ENCODE data around the gene RND3.

Gene RND3

GRCh38 chr2:150466741-150467620 lies 20.5 kb downstream of the RND3 start:
- H3K4me1 ChIP-seq (ENCODE audit: control insufficient read depth, insufficient read depth, low read length, unreplicated experiment): peaks cover 65% of the 10 kb centered on the region
- H3K4me3 ChIP-seq (ENCODE audit: low read depth, low read length): peak overlapping the region; percentile 25
- no peaks in the 10 kb centered on the region for H3K27me3 ChIP-seq (ENCODE audit: insufficient read depth, low read length)
- peak overlapping the region; percentile 72 for H3K27ac ChIP-seq (ENCODE audit: low read depth, low read length)
- H3K79me2 ChIP-seq (ENCODE audit: control insufficient read depth, insufficient read depth, low read length, unreplicated experiment): peaks cover 33% of the 10 kb centered on the region
- H2AFZ ChIP-seq (ENCODE audit: low read length, unreplicated experiment): no peak overlapping the region
- H3K36me3 ChIP-seq (ENCODE audit: insufficient read depth, low read length): peaks cover 38% of the 10 kb centered on the region

DNA sequence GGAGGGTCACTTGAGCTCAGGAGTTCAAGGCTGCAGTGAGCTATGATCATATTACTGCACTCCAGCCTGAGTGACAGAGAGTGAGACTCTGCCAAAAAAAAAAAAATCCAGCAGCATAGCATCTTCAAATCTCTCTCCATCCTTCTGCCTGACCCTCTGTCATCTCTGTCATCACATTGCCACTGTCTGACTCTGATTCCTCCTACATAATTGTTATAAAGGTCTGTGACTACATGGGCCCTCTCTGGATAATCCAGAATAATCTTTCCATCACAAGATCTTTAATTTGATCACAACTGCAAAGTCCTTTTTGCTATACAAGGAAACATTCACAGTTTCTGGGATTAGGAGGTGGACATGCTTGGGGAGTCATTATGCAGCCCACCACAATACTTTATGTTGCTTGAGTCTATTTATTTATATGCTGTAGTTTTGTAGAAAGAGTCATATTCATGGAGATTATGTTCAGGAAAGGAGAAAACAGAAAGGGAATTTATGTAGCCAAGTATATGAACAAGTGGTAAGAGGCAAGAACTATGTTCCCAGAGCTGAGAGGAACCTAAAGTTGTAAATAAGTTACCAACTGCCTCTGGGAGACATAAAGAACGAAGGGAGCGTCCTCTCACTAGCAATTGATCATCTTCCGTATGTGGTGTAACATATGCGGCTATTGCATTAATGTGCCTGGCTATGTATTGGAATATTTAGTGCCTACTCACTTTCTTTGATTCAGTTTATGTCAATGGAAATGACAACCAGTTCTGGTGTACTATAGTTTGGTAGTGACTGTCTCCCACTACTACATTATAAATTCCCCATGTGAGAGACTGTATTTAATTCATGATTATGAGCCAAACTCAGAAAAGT lies 21.5 kb downstream of the RND3 start:
- no peak overlapping the region for H2AFZ ChIP-seq (ENCODE audit: low read length, unreplicated experiment)
- H3K79me2 ChIP-seq (ENCODE audit: control insufficient read depth, insufficient read depth, low read length, unreplicated experiment): peaks cover 23% of the 10 kb centered on the region
- H3K27ac ChIP-seq (ENCODE audit: low read depth, low read length): peak overlapping the region; percentile 72
- peaks cover 28% of the 10 kb centered on the region for H3K36me3 ChIP-seq (ENCODE audit: insufficient read depth, low read length)
- no peak overlapping the region for H3K4me3 ChIP-seq (ENCODE audit: low read depth, low read length)
- H3K4me1 ChIP-seq (ENCODE audit: control insufficient read depth, insufficient read depth, low read length, unreplicated experiment): peaks cover 55% of the 10 kb centered on the region
- no peaks in the 10 kb centered on the region for H3K27me3 ChIP-seq (ENCODE audit: insufficient read depth, low read length)

DNA sequence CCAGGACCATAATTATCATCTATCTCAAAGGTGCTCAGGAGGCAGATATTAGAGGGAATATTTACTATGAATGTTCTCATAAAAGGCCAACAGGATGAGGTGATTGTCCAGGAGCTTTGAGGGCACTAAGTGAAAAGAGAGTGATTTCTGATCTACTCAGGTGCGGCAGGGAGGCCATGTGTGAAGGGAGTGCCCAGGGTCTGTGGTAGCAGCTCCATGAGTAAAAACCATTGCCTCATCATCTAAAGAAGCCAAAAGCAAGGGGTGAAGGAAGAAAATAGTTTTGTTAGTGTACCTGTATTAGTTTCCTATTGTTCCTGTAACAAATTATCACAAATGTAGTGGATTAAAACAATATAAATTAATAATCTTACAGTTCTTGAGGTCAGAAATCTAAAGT lies 22.5 kb downstream of the RND3 start:
- H3K4me1 ChIP-seq (ENCODE audit: control insufficient read depth, insufficient read depth, low read length, unreplicated experiment): peaks cover 46% of the 10 kb centered on the region
- H3K4me3 ChIP-seq (ENCODE audit: low read depth, low read length): no peak overlapping the region
- no peaks in the 10 kb centered on the region for H3K27me3 ChIP-seq (ENCODE audit: insufficient read depth, low read length)
- H3K36me3 ChIP-seq (ENCODE audit: insufficient read depth, low read length): peaks cover 18% of the 10 kb centered on the region
- H3K79me2 ChIP-seq (ENCODE audit: control insufficient read depth, insufficient read depth, low read length, unreplicated experiment): peaks cover 13% of the 10 kb centered on the region
- no peak overlapping the region for H3K27ac ChIP-seq (ENCODE audit: low read depth, low read length)
- H2AFZ ChIP-seq (ENCODE audit: low read length, unreplicated experiment): no peak overlapping the region

- Histone ChIP-seq H3K4me1 (ENCODE audit: control insufficient read depth, insufficient read depth, low read length, unreplicated experiment) (peaks cover 39% of the 10 kb centered on the region), H3K36me3 (ENCODE audit: insufficient read depth, low read length) (peaks cover 11% of the 10 kb centered on the region), H3K27ac (ENCODE audit: low read depth, low read length) (no peak overlapping the region), H2AFZ (ENCODE audit: low read length, unreplicated experiment) (no peak overlapping the region), H3K4me3 (ENCODE audit: low read depth, low read length) (no peak overlapping the region), H3K27me3 (ENCODE audit: insufficient read depth, low read length) (no peaks in the 10 kb centered on the region), H3K79me2 (ENCODE audit: control insufficient read depth, insufficient read depth, low read length, unreplicated experiment) (peaks cover 8% of the 10 kb centered on the region)
Measured at GRCh38 chr2:150464270-150464669, 23.2 kb downstream of the RND3 start.

DNA sequence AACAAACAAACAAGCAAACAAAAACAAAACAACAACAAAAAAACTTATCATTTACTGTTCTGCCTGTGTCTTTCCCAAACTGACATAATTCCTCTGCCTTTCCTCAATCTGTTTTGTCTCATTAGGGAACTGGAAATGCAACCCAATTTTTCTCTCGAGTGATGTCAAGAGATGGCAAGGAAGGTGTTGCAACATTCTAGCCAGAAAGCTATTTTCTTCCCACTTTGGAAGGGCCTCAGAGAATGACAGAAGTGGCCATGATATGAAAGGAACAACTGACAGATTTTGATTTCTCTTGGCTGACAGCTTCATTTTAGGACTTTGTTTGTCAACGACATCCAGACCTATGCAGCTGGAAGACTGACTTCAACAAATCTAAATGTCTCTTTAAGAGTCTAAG lies 24.7 kb downstream of the RND3 start:
- no peaks in the 10 kb centered on the region for H3K36me3 ChIP-seq (ENCODE audit: insufficient read depth, low read length)
- no peak overlapping the region for H2AFZ ChIP-seq (ENCODE audit: low read length, unreplicated experiment)
- H3K27ac ChIP-seq (ENCODE audit: low read depth, low read length): no peak overlapping the region
- H3K79me2 ChIP-seq (ENCODE audit: control insufficient read depth, insufficient read depth, low read length, unreplicated experiment): no peaks in the 10 kb centered on the region
- no peaks in the 10 kb centered on the region for H3K27me3 ChIP-seq (ENCODE audit: insufficient read depth, low read length)
- H3K4me1 ChIP-seq (ENCODE audit: control insufficient read depth, insufficient read depth, low read length, unreplicated experiment): peaks cover 26% of the 10 kb centered on the region
- no peak overlapping the region for H3K4me3 ChIP-seq (ENCODE audit: low read depth, low read length)

DNA sequence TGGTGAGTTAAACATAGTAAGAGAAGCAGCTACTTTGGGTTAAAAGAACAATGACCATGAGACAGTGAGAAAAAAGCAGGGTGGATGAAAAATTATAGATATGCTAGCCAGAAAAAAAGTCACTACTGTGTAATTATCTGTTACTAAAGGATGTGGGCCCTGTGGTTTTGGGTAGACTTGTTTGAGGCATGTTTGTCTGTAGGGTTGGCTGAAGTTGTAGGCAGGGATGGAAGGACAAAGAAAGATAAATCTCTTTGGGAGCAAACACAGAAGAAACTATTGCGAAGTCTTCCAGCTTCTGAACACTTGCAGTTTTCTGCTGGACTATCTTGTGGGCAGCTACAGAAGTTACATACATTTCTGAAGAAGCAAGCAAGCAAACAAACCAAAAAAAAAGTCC lies 28.2 kb downstream of the RND3 start:
- no peak overlapping the region for H3K27ac ChIP-seq (ENCODE audit: low read depth, low read length)
- no peaks in the 10 kb centered on the region for H3K27me3 ChIP-seq (ENCODE audit: insufficient read depth, low read length)
- H2AFZ ChIP-seq (ENCODE audit: low read length, unreplicated experiment): no peak overlapping the region

GRCh38 chr2:150450765-150451164 lies 36.7 kb downstream of the RND3 start:
- Histone ChIP-seq H3K36me3 (ENCODE audit: insufficient read depth, low read length) (peaks cover 4% of the 10 kb centered on the region; the same call in 1 of the 2 replicates), H2AFZ (ENCODE audit: low read length, unreplicated experiment) (no peak overlapping the region), H3K79me2 (ENCODE audit: control insufficient read depth, insufficient read depth, low read length, unreplicated experiment) (no peaks in the 10 kb centered on the region), H3K4me3 (ENCODE audit: low read depth, low read length) (no peak overlapping the region), H3K27me3 (ENCODE audit: insufficient read depth, low read length) (no peaks in the 10 kb centered on the region), H3K27ac (ENCODE audit: low read depth, low read length) (no peak overlapping the region), H3K4me1 (ENCODE audit: control insufficient read depth, insufficient read depth, low read length, unreplicated experiment) (peaks cover 12% of the 10 kb centered on the region)

More for the DNA sequence above, 28.2 kb downstream of the RND3 start:
- Histone ChIP-seq H3K4me3 (ENCODE audit: low read depth, low read length) (no peak overlapping the region), H3K36me3 (ENCODE audit: insufficient read depth, low read length) (no peaks in the 10 kb centered on the region), H3K79me2 (ENCODE audit: control insufficient read depth, insufficient read depth, low read length, unreplicated experiment) (no peaks in the 10 kb centered on the region), H3K4me1 (ENCODE audit: control insufficient read depth, insufficient read depth, low read length, unreplicated experiment) (peaks cover 3% of the 10 kb centered on the region)

DNA sequence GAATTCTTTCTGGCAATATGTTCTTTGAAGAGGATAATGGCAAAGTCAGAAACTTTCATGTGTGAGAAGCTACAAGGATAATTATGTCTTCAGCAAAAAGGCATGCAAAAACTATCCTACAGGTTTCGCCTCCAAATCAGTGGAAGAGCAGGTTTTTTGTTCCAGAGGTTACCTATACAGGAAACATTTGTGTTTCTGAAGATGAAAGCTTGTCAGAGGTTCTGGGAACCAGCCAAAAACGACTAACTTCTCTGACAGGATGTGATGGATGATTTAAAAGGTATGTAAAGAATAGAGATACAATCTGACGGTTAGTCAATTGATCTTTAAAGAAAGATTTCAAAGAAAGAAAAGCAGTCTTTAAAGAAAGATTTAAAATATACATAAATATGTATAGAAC lies 37.6 kb downstream of the RND3 start:
- H2AFZ ChIP-seq (ENCODE audit: low read length, unreplicated experiment): peak overlapping the region; percentile 51
- no peak overlapping the region for H3K4me3 ChIP-seq (ENCODE audit: low read depth, low read length)
- H3K4me1 ChIP-seq (ENCODE audit: control insufficient read depth, insufficient read depth, low read length, unreplicated experiment): peaks cover 12% of the 10 kb centered on the region
- H3K27me3 ChIP-seq (ENCODE audit: insufficient read depth, low read length): no peaks in the 10 kb centered on the region
- H3K79me2 ChIP-seq (ENCODE audit: control insufficient read depth, insufficient read depth, low read length, unreplicated experiment): no peaks in the 10 kb centered on the region
- H3K36me3 ChIP-seq (ENCODE audit: insufficient read depth, low read length): peaks cover 4% of the 10 kb centered on the region; the same call in 1 of the 2 replicates
- no peak overlapping the region for H3K27ac ChIP-seq (ENCODE audit: low read depth, low read length)

DNA sequence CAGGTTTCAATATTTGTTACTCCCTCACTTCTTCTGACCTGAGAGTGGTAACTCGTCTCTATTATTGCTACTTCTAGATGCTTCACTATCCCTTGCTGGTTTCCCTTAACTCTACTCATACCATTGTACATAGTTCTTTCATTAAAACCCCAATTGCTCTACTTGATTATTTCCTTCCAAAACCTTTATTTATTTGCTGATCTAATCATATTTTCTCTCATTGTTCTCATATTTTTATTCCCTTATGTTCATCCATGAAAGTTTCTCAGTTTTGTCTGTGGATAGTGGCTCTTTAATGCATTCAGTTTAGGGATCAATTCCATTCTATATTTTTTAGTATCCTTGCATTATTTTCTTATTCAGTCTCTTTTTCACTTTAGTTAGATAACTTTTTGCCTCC lies 42.1 kb downstream of the RND3 start:
- Histone ChIP-seq H3K79me2 (ENCODE audit: control insufficient read depth, insufficient read depth, low read length, unreplicated experiment) (no peaks in the 10 kb centered on the region), H3K36me3 (ENCODE audit: insufficient read depth, low read length) (no peaks in the 10 kb centered on the region), H3K4me1 (ENCODE audit: control insufficient read depth, insufficient read depth, low read length, unreplicated experiment) (peaks cover 7% of the 10 kb centered on the region), H3K27ac (ENCODE audit: low read depth, low read length) (no peak overlapping the region), H3K4me3 (ENCODE audit: low read depth, low read length) (no peak overlapping the region), H3K27me3 (ENCODE audit: insufficient read depth, low read length) (no peaks in the 10 kb centered on the region), H2AFZ (ENCODE audit: low read length, unreplicated experiment) (no peak overlapping the region)

GRCh38 chr2:150442484-150442883 lies 45.0 kb downstream of the RND3 start:
- H3K27ac ChIP-seq (ENCODE audit: low read depth, low read length): no peak overlapping the region
- H3K4me3 ChIP-seq (ENCODE audit: low read depth, low read length): no peak overlapping the region
- no peak overlapping the region for H2AFZ ChIP-seq (ENCODE audit: low read length, unreplicated experiment)
- H3K79me2 ChIP-seq (ENCODE audit: control insufficient read depth, insufficient read depth, low read length, unreplicated experiment): no peaks in the 10 kb centered on the region
- no peaks in the 10 kb centered on the region for H3K36me3 ChIP-seq (ENCODE audit: insufficient read depth, low read length)
- H3K4me1 ChIP-seq (ENCODE audit: control insufficient read depth, insufficient read depth, low read length, unreplicated experiment): no peaks in the 10 kb centered on the region
- no peaks in the 10 kb centered on the region for H3K27me3 ChIP-seq (ENCODE audit: insufficient read depth, low read length)

Data from ACC112 (cell line).